Right cardiac atrium (tissue), 5 donors: ENCODE results near the gene MED16. TPM values are rescaled to one million over a fixed set of nuclear protein-coding genes. Genes with fewer than 3 reads are reported as not detected.
"Not testable (repeated sequence)": the region's sequence is repeated elsewhere in the genome, so short reads cannot be mapped to it uniquely, and the experiment has no call there.

ENCODE experiments used
- ATAC-seq, 2 donors: fragments of 200-7000 bp; cut with Tn5 transposase; one replicate each; pipeline versions ENCODE4 v1.8.0 to v1.9.1; 2020; ENCODE audit warnings: moderate library complexity in 2 of 2, mild to moderate bottlenecking in 1 of 2
- DNase-seq, 3 donors: peaks; one replicate each; pipeline ENCODE4 v3.0.0-alpha.2; 2020
- H3K27ac ChIP-seq: one replicate; pipeline ENCODE4 v1.5.1; 2013; ENCODE audit warnings: mild to moderate bottlenecking, low read length, control low read depth, moderate library complexity
- H3K27me3 ChIP-seq: one replicate; pipeline ENCODE4 v1.6.1; 2013; ENCODE audit not compliant: control insufficient read depth, insufficient read depth
- H3K4me1 ChIP-seq: one replicate; pipeline ENCODE4 v1.6.1; 2013; ENCODE audit warnings: low read length; ENCODE audit not compliant: control insufficient read depth, insufficient read depth
- H3K4me3 ChIP-seq: one replicate; pipeline ENCODE4 v1.5.1; 2013; ENCODE audit warnings: low read length, control low read depth
- H3K9me3 ChIP-seq: one replicate; pipeline ENCODE4 v1.6.1; 2013; ENCODE audit warnings: low read length; ENCODE audit not compliant: control insufficient read depth
- WGBS: extraction: QIAGEN DNeasy Blood & Tissue Kit; methylation state at CpG from one replicate; pipeline ENCODE4 v1.1.7; 2013; 5-methylcytosine and 5-hydroxymethylcytosine counted together
- intact Hi-C, 4 donors: fragments of 100-400 bp; cut with DNase I; formaldehyde crosslinking; loops; one replicate each; pipeline versions ENCODE4 v1.11.0 to v1.14.0; 2022 to 2023
- polyA plus RNA-seq: library from polyadenylated mRNA; stranded (reverse); fragments of 200-250 nt; gene quantifications from one replicate; pipeline ENCODE4 v1.2.3, GENCODE V29; 2013
- total RNA-seq, 4 donors: library from RNA; stranded (reverse); fragmentation: NEBNext Ultra II Directional; extraction: Animal tissue kit (Norgen Biotek cat#: 25700); gene quantifications; one replicate each; pipeline ENCODE4 v1.2.1, GENCODE V29; 2021
- donor health status: healthy with polysubstance abuse.
- donor health status: DM: no; HTN: yes; CAD: no.
- donor health status: DM: no; HTN: no; CAD: no.
- donor health status: DM: no; HTN: yes; CAD: no; lungs with severe emphysema.
- donor health status: DM: yes; HTN: yes; CAD: no.

The MED16 gene
- total and polyA plus RNA-seq, 5 donors = 21.3 to 28.4 (median 25.0) TPM

DNA sequence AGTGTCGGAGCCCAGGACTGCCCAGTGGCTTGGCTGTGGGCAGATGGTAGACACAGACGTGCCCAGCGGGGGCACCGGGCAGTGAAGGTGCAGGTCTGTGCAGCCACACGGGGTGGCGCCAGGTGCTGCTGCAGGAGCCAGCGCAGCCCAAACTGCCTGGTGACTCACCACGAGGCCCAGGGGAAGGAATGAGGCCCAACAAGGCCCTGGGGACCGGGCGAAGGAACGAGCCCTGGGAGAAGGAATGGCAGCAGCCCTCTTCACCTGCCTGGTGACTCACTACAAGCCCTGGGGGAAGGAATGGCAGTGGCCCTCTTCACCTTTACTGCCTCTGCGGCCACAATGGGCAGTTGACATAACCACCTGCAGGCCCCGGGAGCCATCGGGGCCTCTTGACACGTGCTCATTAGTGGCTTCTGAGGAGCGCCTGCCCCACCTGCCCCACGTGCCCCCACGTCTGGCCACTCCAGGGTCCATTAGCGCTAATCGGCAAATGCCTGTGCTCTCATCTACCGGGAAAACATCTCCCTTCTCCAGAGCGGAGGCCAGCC is 9.3 kb downstream of the MED16 start:
- Histone ChIP-seq H3K4me1 (no peaks in the 10 kb centered on the region), H3K9me3 (no peaks in the 10 kb centered on the region), H3K27me3 (no peaks in the 10 kb centered on the region), H3K4me3 (no peak overlapping the region), H3K27ac (no peak overlapping the region)
- 93% methylated on average over 22 of the region's 22 CpGs for WGBS
- intact Hi-C loops = no loop called here
- ATAC-seq (no peak), DNase-seq (peak in 1 of 3 donors; percentile 28)

DNA sequence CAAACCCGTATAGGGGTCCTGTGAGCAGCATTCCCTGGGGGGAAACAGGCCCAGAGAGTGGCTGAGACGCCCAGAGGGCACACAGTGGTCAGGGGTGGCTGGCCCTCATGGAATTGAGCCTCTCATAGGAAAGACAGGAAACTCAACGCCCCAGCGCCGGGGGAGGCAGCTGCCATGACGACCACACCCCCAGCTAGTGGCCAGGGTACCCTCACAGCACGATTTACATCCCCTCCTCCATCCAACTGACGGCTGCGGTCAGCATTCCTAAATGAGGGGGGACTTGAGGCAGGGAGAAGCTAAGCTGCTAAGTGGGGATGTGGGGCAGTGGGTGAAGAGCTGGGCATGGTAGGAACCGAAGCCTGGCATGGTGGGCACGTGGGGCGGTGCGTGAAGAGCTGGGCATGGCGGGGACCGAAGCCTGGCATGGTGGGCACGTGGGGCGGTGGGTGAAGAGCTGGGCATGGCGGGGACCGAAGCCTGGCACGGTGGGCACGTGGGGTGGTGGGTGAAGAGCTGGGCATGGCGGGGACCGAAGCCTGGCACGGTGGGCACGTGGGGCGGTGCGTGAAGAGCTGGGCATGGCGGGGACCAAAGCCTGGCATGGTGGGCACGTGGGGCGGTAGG is 10.0 kb downstream of the MED16 start:
- DNase-seq (peak in 1 of 3 donors; percentile 39), ATAC-seq (no peak)
- H3K4me3 ChIP-seq = no peak overlapping the region
- intact Hi-C loops = no loop called here
- H3K27me3 ChIP-seq = no peaks in the 10 kb centered on the region
- H3K27ac ChIP-seq = no peak overlapping the region
- no peaks in the 10 kb centered on the region for H3K4me1 ChIP-seq
- 95% methylated on average over 26 of the region's 30 CpGs for WGBS
- H3K9me3 ChIP-seq = no peaks in the 10 kb centered on the region

- ATAC-seq (no peak), DNase-seq (no peak)
- no peaks in the 10 kb centered on the region for H3K4me1 ChIP-seq
- H3K4me3 ChIP-seq = no peak overlapping the region
- H3K9me3 ChIP-seq = no peaks in the 10 kb centered on the region
- WGBS = 97% methylated on average over 34 of the region's 34 CpGs
- H3K27ac ChIP-seq = no peak overlapping the region
- H3K27me3 ChIP-seq = no peaks in the 10 kb centered on the region
- intact Hi-C loops = no loop called here
These were observed 11.5 kb downstream of the MED16 start for GRCh38 chr19:881385-882071.

GRCh38 chr19:879711-880438 is 13.1 kb downstream of the MED16 start:
- DNase-seq (peak in 1 of 3 donors; percentile 50), ATAC-seq (no peak)
- no peak overlapping the region for H3K4me3 ChIP-seq
- H3K4me1 ChIP-seq = no peaks in the 10 kb centered on the region
- intact Hi-C loops = no loop called here
- no peaks in the 10 kb centered on the region for H3K27me3 ChIP-seq
- H3K27ac ChIP-seq = no peak overlapping the region
- no peaks in the 10 kb centered on the region for H3K9me3 ChIP-seq
- 88% methylated on average over 37 of the region's 37 CpGs for WGBS

- H3K9me3 ChIP-seq, H3K4me1 ChIP-seq, H3K27ac ChIP-seq, ATAC-seq, H3K4me3 ChIP-seq, intact Hi-C loops, H3K27me3 ChIP-seq: not testable (repeated sequence)
- DNase-seq = peak in 1 of 3 donors; percentile 51
- WGBS = 90% methylated on average over 24 of the region's 24 CpGs
These were observed 14.0 kb downstream of the MED16 start for GRCh38 chr19:878751-879561.

DNA sequence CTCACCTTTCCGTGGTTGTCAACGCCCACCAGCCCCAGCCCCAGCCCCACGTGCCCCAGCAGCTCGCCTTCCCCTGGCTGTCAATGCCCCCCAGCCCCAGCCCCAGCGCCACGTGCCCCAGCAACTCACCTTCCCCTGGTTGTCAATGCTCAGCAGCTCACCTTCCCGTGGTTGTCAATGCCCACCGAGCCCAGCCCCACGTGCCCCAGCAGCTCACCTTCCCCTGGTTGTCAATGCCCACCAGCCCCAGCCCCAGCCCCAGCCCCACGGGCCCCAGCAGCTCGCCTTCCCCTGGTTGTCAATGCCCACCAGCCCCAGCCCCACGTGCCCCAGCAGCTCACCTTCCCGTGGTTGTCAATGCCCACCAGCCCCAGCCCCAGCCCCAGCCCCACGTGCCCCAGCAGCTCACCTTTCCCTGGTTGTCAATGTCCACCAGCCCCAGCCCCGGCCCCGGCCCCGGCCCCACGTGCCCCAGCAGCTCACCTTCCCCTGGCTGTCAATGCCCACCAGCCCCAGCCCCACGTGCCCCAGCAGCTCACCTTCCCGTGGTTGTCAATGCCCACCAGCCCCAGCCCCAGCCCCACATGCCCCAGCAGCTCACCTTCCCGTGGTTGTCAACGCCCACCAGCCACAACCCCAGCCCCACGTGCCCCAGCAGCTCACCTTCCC is 14.9 kb downstream of the MED16 start:
- H3K4me1 ChIP-seq, H3K9me3 ChIP-seq, H3K27me3 ChIP-seq, H3K27ac ChIP-seq, ATAC-seq, DNase-seq, H3K4me3 ChIP-seq, intact Hi-C loops: not testable (repeated sequence)
- WGBS = 92% methylated on average over 23 of the region's 23 CpGs

DNA sequence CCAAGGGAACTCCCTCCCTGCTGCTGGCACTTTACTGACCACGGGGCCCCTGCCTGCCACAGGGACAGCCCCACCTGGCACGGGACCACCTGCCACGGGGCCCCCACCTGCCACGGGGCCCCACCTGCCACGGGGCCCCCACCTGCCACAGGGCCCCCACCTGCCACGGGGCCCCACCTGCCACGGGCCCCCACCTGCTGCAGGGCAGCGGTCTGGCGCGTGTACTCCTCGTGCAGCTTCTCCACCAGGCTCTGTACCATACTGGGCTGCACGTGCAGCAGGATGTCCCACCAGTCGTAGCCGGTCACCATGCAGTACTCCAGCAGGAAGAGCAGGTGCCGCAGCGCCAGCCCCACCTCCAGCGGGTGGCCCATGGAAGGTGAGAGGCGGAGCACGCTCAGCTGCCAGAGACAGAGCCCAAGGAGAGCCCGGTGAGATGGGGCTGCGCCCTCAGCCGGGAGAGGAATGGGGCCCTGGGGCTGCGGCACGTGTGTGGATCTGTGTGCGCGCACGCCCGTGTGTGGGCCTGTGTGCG is 16.1 kb downstream of the MED16 start:
- WGBS = 94% methylated on average over 29 of the region's 29 CpGs
- peak in 1 of 3 donors; percentile 12 for DNase-seq
- intact Hi-C loops = no loop called here

GRCh38 chr19:876089-876488 is 16.9 kb downstream of the MED16 start:
- intact Hi-C loops = no loop called here
- H3K4me1 ChIP-seq = no peaks in the 10 kb centered on the region
- H3K27me3 ChIP-seq = no peaks in the 10 kb centered on the region
- H3K27ac ChIP-seq = no peak overlapping the region
- ATAC-seq = no peak
- 76% methylated on average over 18 of the region's 18 CpGs for WGBS
- no peak for DNase-seq
- H3K4me3 ChIP-seq = no peak overlapping the region
- H3K9me3 ChIP-seq = no peaks in the 10 kb centered on the region

More for the DNA sequence above, 16.1 kb downstream of the MED16 start:
- Histone ChIP-seq H3K4me3 (no peak overlapping the region), H3K27ac (no peak overlapping the region), H3K9me3 (no peaks in the 10 kb centered on the region), H3K27me3 (no peaks in the 10 kb centered on the region), H3K4me1 (no peaks in the 10 kb centered on the region)
- no peak for ATAC-seq

GRCh38 chr19:875265-875879 is 17.6 kb downstream of the MED16 start:
- Histone ChIP-seq H3K4me1 (no peaks in the 10 kb centered on the region), H3K4me3 (no peak overlapping the region), H3K27ac (no peak overlapping the region), H3K9me3 (no peaks in the 10 kb centered on the region), H3K27me3 (no peaks in the 10 kb centered on the region)
- ATAC-seq = no peak
- intact Hi-C loops = no loop called here
- DNase-seq = peak in 1 of 3 donors; percentile 11
- 92% methylated on average over 28 of the region's 28 CpGs for WGBS
